DND-41 (cell line): Measurements from ENCODE around the gene STAMBPL1.

Experiments used
- EZH2 ChIP-seq: IDR thresholded peaks from 3 replicates; pipeline ENCODE4 v1.6.1; 2012; ENCODE audit warnings: borderline replicate concordance, low read depth, mild to moderate bottlenecking, moderate library complexity, low read length, inconsistent platforms; ENCODE audit not compliant: severe bottlenecking
- TF ChIP-seq, protein P1 (sequence below): IDR thresholded peaks from 2 replicates; pipeline ENCODE4 v1.5.1; 2012; ENCODE audit warnings: borderline replicate concordance, low read length, moderate library complexity, mild to moderate bottlenecking; ENCODE audit not compliant: poor library complexity, severe bottlenecking; ENCODE audit errors: extremely low read depth

DNA sequence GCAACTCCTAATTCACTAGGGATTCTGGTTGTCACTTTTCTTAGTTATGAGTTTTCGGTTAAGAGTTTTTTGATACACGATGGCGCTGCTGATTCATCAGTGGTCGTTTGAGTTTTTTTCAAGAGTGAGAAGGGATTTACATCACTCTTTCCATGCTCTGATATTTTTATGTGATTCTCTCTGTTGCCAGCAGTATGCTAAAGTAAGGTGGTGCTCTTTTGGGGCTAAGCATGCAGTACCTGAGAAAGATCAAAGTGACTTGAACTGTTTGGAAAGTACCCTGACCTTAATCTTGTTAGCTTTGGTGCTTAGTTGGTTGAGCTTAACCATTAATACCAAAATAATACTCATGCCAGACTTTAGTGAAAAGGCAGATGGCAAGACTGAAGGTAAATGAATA, 28.1 kb downstream of the STAMBPL1 start:
- TF ChIP-seq, protein P1, sequence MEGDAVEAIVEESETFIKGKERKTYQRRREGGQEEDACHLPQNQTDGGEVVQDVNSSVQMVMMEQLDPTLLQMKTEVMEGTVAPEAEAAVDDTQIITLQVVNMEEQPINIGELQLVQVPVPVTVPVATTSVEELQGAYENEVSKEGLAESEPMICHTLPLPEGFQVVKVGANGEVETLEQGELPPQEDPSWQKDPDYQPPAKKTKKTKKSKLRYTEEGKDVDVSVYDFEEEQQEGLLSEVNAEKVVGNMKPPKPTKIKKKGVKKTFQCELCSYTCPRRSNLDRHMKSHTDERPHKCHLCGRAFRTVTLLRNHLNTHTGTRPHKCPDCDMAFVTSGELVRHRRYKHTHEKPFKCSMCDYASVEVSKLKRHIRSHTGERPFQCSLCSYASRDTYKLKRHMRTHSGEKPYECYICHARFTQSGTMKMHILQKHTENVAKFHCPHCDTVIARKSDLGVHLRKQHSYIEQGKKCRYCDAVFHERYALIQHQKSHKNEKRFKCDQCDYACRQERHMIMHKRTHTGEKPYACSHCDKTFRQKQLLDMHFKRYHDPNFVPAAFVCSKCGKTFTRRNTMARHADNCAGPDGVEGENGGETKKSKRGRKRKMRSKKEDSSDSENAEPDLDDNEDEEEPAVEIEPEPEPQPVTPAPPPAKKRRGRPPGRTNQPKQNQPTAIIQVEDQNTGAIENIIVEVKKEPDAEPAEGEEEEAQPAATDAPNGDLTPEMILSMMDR, result no peak
- TF ChIP-seq EZH2, result no peak
